Naive thymus-derived CD8-positive, alpha-beta T cell (primary cell): ENCODE measurements around the gene RAB11FIP4. TPM values are rescaled to one million over a fixed set of nuclear protein-coding genes. Genes with fewer than 3 reads are reported as not detected.

ENCODE experiments used
- ATAC-seq, 2 donors: fragments of 150-1000 bp; cut with Tn5 transposase in 1 of 2; sonication (Bioruptor Pico), chemical (Tn5 transposase) in 1 of 2; 1 replicate in 1 of 2; 2 replicates in 1 of 2; pipeline ENCODE4 v1.10.0; 2021; ENCODE audit warnings: mild to moderate bottlenecking in 2 of 2, moderate library complexity in 2 of 2
- POLR2A ChIA-PET: fragments of 350-600 bp; sonication (Branson Sonifier 250); formaldehyde crosslinking; loops from one replicate; lab custom pipeline; 2021; ENCODE audit warnings: antibody characterized with exemption; lab: Charles Lee
- DNase-seq, 10 donors: peaks; one replicate each; pipeline versions ENCODE4 v3.0.0 to v3.0.0-alpha.2; 2020 to 2022
- H3K27ac Mint-ChIP-seq, 10 donors: one replicate each; pipeline ENCODE4 v1.8.0; 2020 to 2022; ENCODE audit warnings: mild to moderate bottlenecking in 10 of 10, mixed read lengths in 10 of 10, moderate library complexity in 4 of 10, inconsistent platforms in 1 of 10
- H3K27me3 Mint-ChIP-seq, 5 donors: one replicate each; pipeline ENCODE4 v1.8.0; 2021 to 2022; ENCODE audit warnings: mixed read lengths in 5 of 5
- H3K36me3 Mint-ChIP-seq, 3 donors: one replicate each; pipeline ENCODE4 v1.8.0; 2020 to 2022; ENCODE audit warnings: mixed read lengths in 3 of 3, mild to moderate bottlenecking in 2 of 3, inconsistent platforms in 1 of 3
- H3K4me1 Mint-ChIP-seq, 4 donors: one replicate each; pipeline ENCODE4 v1.8.0; 2021 to 2022; ENCODE audit warnings: mixed read lengths in 4 of 4
- H3K4me3 Mint-ChIP-seq, 10 donors: one replicate each; pipeline ENCODE4 v1.8.0; 2020 to 2022; ENCODE audit warnings: mild to moderate bottlenecking in 10 of 10, mixed read lengths in 10 of 10, moderate library complexity in 6 of 10, inconsistent platforms in 1 of 10
- H3K9me3 Mint-ChIP-seq, 9 donors: one replicate each; pipeline ENCODE4 v1.8.0; 2020 to 2022; ENCODE audit warnings: mixed read lengths in 9 of 9, mild to moderate bottlenecking in 3 of 9, inconsistent platforms in 1 of 9, moderate library complexity in 1 of 9
- polyA plus RNA-seq, 3 donors: library from polyadenylated mRNA; unstranded; fragments of 300-500 nt; fragmentation: Illumina TruSeq; gene quantifications; one replicate each; pipeline ENCODE4 v1.2.3, GENCODE V29; 2021
- total RNA-seq, 8 experiments: library from RNA in 2 of 8; stranded (reverse) in 2 of 8; gene quantifications; one replicate each; pipeline ENCODE4 v1.2.3 and lab custom pipeline; 2021 to 2026

The RAB11FIP4 gene
- total and polyA plus RNA-seq, 5 experiments from 2014 or later: 14.9 to 51.1 (median 18.6) TPM

DNA sequence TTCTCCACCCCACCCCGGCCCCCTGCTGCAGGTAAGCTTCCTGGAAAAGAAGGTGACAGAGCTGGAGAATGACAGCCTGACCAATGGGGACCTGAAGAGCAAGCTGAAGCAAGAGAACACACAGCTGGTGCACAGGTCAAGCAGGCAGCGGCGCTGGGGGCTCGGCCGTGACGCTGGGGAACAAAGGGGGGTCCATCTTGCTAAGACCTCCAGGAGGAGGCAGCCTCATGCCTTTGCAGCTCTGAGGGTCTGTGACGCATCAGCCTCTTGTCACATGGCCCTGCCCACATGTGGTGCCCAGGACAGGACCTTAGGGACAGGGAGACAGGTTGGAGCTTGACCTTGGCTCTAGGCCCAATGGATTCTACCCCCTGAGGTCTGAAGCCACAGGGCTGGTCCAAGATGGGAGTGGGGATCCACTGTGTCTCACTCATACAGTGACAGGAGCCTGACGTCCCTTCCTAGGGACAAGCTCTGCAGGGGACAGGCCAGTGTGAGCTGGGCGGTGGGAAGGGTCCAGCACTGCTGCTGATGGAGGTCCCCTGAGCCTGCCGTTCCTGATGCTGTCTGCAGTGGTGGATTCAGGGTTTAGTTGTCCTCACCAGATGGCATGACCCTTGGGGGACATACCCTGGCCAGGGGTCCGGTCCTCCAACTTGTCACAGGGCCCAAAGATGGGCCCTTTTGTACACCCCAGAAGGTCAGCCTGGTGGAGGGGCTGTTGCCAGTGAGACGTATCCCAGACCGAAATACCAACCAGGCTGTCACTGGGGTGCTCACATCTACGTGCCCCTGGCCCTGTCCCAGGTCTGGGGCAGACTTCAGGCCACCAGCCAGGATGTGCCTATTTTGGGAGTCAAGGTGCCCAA, 132.6 kb downstream of the RAB11FIP4 start:
- Mint-ChIP-seq H3K4me1 (peaks cover 0 to 10% (median 3%) of the 10 kb centered on the region in 4 donors), H3K9me3 (peaks cover 0 to 2% (median 0%) of the 10 kb centered on the region in 9 donors), H3K4me3 (no peak overlapping the region), H3K27me3 (no peaks in the 10 kb centered on the region), H3K27ac (peak overlapping the region in 2 of 10 donors; percentile 34 to 52), H3K36me3 (peaks cover 0 to 62% (median 22%) of the 10 kb centered on the region in 3 donors)
- ATAC-seq: no peak
- no peak for DNase-seq
- POLR2A ChIA-PET: interaction anchor here (1.4 to 1.5 kb wide), 2 partner anchors 14 to 36 kb away, joined by 6 to 7 read pairs; no protein-coding TSS in a partner anchor

DNA sequence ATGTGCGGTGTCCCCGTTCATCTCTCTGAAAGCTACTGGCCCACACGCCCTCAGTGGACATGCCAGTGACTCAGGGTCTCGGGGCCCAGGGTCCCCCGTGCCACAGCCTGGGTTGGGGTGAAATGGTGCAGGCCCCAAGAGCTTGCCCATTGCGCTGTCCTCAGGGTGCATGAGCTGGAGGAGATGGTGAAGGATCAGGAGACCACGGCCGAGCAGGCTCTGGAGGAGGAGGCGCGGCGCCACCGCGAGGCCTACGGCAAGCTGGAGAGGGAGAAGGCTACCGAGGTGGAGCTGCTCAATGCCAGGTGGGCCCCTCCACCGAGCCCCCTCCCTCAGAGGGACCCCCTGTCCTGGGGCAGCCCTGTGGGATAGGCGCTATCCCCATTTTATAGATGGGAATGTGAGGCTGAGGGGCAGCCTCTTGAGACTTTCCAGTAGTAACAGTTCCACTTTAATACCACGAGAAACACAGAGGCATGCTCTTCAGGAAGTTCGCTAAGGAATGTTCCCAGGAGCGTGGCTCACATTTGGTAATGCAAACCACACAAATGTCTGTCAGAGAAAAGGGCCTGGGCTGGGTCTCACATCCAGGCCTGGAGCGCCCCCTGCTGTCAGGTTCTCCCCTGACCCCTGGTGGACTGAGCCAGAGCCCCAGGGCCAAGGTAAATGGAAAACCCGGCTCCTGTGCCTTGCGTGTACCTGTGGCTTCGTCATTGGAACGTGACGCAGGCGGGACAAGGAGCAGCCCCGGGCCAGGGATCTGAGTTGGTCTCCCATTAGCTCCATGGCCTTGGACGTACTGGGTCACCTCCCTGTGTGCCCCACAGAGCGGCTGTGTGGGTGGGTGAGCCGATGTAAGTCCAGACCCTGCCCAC, 133.7 kb downstream of the RAB11FIP4 start:
- ATAC-seq (peak; percentile 79 to 83), DNase-seq (peak; percentile 61 to 90 (median 80))
- peak overlapping the region in 3 of 10 donors; percentile 25 to 45 (median 37) for H3K27ac Mint-ChIP-seq
- peaks cover 0 to 58% (median 24%) of the 10 kb centered on the region in 3 donors for H3K36me3 Mint-ChIP-seq
- H3K4me1 Mint-ChIP-seq: peaks cover 0 to 8% (median 2%) of the 10 kb centered on the region in 4 donors
- no peaks in the 10 kb centered on the region for H3K27me3 Mint-ChIP-seq
- H3K4me3 Mint-ChIP-seq: no peak overlapping the region
- H3K9me3 Mint-ChIP-seq: peaks cover 0 to 2% (median 0%) of the 10 kb centered on the region in 9 donors
- POLR2A ChIA-PET: interaction anchor here (1.2 to 1.5 kb wide), 3 partner anchors 16 to 60 kb away, joined by 3 to 7 read pairs (median 6); no protein-coding TSS in a partner anchor

DNA sequence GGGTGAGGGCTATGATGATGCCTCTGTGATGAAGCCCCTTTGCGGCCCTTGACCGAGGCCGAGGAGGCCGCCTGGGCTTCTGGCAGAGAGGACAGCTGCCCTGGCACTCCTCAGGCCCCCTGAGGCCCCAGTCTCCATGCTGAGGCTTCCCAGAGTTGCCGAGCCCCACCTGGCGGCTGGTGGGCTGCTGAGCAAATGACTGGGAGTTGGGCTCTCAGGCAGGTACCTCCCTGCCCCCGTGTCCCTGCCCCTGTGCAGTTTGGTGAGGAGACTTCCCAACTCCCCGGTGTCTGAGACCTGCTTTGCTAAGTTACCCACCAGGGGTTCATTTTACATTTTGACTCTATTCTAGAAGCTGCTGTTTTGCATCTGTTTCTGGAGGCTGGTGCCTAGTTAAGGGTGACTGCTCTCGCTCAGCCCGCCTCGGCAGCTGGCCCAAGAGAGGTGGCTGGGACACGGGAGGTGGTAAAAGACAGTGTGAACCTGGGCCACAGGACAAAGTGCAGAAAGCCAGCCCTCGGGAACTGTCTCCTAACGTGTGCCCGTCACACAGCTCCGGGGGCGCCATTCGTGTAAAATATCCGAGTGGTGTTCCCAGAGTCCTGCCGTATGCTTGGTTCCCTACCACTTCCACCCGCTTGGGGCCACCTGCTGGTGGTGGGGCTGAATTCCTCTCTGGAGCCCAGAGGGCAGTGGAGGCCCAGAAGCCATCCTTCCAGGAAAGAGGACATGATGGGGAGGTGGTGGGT, 134.5 kb downstream of the RAB11FIP4 start:
- Mint-ChIP-seq H3K36me3 (peaks cover 0 to 56% (median 25%) of the 10 kb centered on the region in 3 donors), H3K9me3 (peaks cover 0 to 2% (median 0%) of the 10 kb centered on the region in 9 donors), H3K4me3 (no peak overlapping the region), H3K4me1 (peaks cover 0 to 8% (median 2%) of the 10 kb centered on the region in 4 donors), H3K27me3 (no peaks in the 10 kb centered on the region), H3K27ac (peak overlapping the region in 1 of 10 donors; percentile 25)
- DNase-seq (no peak), ATAC-seq (no peak)
- POLR2A ChIA-PET: interaction anchor here (0.9 to 1.2 kb wide), 2 partner anchors 61 to 89 kb away, joined by 3 read pairs; no protein-coding TSS in a partner anchor

DNA sequence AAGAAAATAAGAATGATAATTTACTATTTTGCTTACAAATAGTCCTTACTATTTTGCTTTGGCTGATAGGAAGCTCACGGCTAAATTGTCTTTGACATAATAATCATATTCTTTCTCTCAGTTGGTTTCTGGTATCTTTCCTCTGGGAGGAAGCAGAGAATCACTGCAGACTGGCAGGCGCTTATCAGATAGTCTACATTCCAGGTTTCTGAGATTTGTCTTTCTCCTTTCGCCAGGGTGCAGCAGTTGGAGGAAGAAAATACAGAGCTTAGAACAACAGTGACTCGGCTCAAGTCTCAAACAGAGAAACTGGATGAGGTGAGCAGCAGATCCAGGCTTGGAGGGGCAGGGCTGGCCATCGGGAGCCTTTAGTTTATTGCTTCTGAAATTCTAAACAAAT, 136.1 kb downstream of the RAB11FIP4 start:
- no peak for ATAC-seq
- peaks cover 0 to 59% (median 31%) of the 10 kb centered on the region in 3 donors for H3K36me3 Mint-ChIP-seq
- POLR2A ChIA-PET: interaction anchor here (1.0 kb wide), 1 partner anchor 79 kb away, joined by 4 read pairs; no protein-coding TSS in a partner anchor
- H3K9me3 Mint-ChIP-seq: peaks cover 0 to 2% (median 0%) of the 10 kb centered on the region in 9 donors
- no peaks in the 10 kb centered on the region for H3K27me3 Mint-ChIP-seq
- DNase-seq: no peak
- H3K27ac Mint-ChIP-seq: no peak overlapping the region
- no peak overlapping the region for H3K4me3 Mint-ChIP-seq
- peaks cover 0 to 4% (median 1%) of the 10 kb centered on the region in 4 donors for H3K4me1 Mint-ChIP-seq

DNA sequence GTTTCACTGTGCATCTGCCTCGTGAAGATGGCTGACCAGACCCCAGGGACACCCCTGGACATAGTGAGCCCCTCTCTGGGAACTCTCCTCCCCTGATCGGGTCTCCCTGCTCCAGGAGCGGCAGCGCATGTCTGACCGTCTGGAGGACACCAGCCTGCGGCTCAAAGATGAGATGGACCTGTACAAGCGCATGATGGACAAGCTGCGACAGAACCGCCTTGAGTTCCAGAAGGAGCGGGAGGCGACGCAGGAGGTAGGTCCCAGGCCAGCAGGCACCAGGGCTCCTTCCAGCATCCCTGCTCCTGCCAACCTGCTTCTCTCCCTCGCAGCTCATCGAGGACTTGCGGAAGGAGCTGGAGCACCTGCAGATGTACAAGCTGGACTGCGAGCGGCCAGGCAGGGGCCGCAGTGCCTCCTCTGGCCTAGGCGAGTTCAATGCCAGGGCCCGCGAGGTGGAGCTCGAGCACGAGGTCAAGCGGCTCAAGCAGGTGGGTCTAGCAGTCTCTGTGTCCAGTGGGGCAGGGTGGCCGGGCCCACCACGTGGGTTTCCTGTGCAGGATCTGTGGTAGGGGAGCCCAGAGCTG, 136.9 kb downstream of the RAB11FIP4 start:
- no peak overlapping the region for H3K27ac Mint-ChIP-seq
- H3K4me1 Mint-ChIP-seq: peaks cover 4 to 8% (median 7%) of the 10 kb centered on the region in 4 donors
- POLR2A ChIA-PET: interaction anchor here (0.6 to 1.0 kb wide), 2 partner anchors 80 to 349 kb away, joined by 4 read pairs; no protein-coding TSS in a partner anchor

DNA sequence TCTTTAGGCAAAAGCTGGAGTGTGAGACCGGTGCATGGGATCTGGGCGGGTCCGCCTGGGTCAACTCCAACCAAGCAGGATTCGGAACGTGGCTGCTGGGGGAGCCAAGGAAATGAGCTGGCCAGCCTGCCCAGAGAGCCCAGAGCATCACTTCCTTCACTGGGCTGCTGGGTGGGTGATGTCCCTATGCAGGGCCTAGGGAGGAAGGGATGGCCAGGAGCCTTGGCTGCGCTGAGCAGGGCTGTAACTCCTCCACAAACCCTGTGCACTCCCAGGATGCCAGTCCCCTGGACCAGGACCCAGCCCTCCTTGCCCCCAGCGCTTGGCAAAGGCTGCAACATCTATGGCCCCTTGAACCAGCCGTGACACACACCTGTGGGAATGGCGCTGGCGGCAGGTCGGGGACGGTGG, 138.4 kb downstream of the RAB11FIP4 start:
- Mint-ChIP-seq H3K27me3 (no peaks in the 10 kb centered on the region), H3K4me3 (no peak overlapping the region), H3K4me1 (peaks cover 7 to 15% (median 10%) of the 10 kb centered on the region in 4 donors), H3K27ac (no peak overlapping the region), H3K36me3 (peaks cover 0 to 48% (median 20%) of the 10 kb centered on the region in 3 donors), H3K9me3 (no peaks in the 10 kb centered on the region)
- POLR2A ChIA-PET: no interaction called here
- DNase-seq (no peak), ATAC-seq (no peak)

More for the DNA sequence above, 136.9 kb downstream of the RAB11FIP4 start:
- H3K9me3 Mint-ChIP-seq: peaks cover 0 to 2% (median 0%) of the 10 kb centered on the region in 9 donors
- H3K27me3 Mint-ChIP-seq: no peaks in the 10 kb centered on the region
- no peak for ATAC-seq
- peaks cover 0 to 60% (median 31%) of the 10 kb centered on the region in 3 donors for H3K36me3 Mint-ChIP-seq
- no peak for DNase-seq
- no peak overlapping the region for H3K4me3 Mint-ChIP-seq

DNA sequence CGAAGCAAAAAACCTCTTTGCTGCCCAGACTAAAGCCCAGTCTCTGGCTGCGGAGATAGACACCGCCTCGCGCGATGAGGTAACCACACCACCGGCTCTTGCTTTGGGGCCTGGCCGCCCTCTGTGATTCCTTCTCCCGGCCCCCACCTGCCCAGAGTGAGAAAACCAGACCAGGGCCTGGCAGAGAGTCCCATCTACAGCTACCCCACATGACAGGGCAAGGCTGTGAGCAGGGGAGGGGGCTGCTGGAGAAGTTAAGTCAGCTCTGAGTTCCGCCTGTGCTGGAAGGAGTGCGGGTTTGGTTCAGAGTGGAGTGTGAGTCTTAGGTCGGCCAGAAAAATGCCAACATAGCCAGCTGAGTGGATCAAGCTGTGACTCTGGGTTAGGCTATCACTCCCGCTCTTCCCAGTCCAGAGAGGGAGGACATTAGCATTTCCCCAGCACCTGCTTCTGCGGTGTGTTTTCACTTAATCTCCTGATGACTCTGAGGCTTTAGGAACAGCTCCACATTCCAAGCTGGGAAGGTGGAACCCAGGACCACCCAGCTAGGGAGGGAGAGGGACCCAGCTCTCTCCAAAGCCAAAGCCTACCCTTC, 139.0 kb downstream of the RAB11FIP4 start:
- Mint-ChIP-seq H3K9me3 (no peaks in the 10 kb centered on the region), H3K4me1 (peaks cover 8 to 19% (median 14%) of the 10 kb centered on the region in 4 donors), H3K36me3 (peaks cover 0 to 48% (median 17%) of the 10 kb centered on the region in 3 donors), H3K27ac (no peak overlapping the region), H3K27me3 (no peaks in the 10 kb centered on the region), H3K4me3 (no peak overlapping the region)
- no peak for ATAC-seq
- no peak for DNase-seq
- POLR2A ChIA-PET: interaction anchor here (0.5 to 1.0 kb wide), 2 partner anchors 8 to 9 kb away, joined by 3 to 4 read pairs; no protein-coding TSS in a partner anchor

DNA sequence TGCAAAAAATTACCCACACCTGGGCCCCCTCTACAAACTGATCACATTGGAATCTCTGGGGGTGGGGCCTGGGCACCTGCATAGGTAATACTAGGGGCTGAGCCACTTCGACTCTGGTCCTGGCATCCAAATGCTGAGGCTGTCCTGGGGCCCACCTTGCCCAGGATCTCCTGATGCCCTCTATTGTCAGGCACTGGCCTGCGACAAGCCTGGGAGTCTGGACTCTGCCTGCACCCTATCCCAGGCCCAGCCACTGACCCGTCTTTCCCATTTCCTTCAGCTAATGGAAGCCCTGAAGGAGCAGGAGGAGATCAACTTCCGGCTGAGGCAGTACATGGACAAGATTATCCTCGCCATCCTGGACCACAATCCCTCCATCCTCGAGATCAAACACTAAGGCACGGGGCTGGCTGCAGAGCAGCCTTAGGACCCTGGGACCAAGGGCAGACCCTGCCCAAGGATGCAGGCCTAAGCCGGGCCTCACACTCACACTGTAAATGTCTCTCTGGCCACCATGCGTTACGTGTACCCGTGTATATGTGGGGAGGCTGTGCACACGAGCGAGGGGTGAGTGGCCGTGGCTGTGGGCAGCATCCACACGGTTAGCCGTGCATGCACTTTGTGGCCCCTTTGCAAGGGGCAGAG, 140.0 kb downstream of the RAB11FIP4 start:
- no peak for DNase-seq
- peak overlapping the region in 2 of 10 donors; percentile 13 to 52 for H3K27ac Mint-ChIP-seq
- peaks cover 0 to 46% (median 17%) of the 10 kb centered on the region in 3 donors for H3K36me3 Mint-ChIP-seq
- no peak overlapping the region for H3K4me3 Mint-ChIP-seq
- no peaks in the 10 kb centered on the region for H3K27me3 Mint-ChIP-seq
- POLR2A ChIA-PET: interaction anchor here (1.0 to 1.3 kb wide), 2 partner anchors 9 to 18 kb away, joined by 3 to 4 read pairs; no protein-coding TSS in a partner anchor
- no peaks in the 10 kb centered on the region for H3K9me3 Mint-ChIP-seq
- ATAC-seq: no peak
- peaks cover 11 to 26% (median 19%) of the 10 kb centered on the region in 4 donors for H3K4me1 Mint-ChIP-seq

DNA sequence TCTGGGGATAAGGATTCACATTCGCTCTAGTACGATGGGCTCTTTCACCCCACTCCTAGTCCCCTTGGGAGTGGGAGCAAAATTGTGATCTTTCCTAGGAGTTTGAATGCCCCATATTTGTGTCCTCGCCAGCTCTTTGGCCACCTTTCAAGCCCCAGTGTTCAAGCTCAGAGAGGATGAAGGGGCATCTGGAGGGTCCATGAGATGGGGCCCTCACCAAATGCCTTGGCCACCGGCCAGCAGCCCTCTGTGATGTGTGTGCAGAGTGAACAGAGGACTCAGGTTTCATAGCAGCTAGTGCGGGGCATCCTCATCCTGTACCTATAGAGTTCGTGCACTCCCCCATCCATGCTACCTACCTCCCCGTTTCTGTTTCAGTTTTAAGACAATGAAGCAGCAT, 140.6 kb downstream of the RAB11FIP4 start:
- ATAC-seq: no peak
- Mint-ChIP-seq H3K36me3 (peaks cover 0 to 40% (median 17%) of the 10 kb centered on the region in 3 donors), H3K27ac (no peak overlapping the region), H3K9me3 (no peaks in the 10 kb centered on the region), H3K4me1 (peaks cover 12 to 33% (median 23%) of the 10 kb centered on the region in 4 donors), H3K27me3 (no peaks in the 10 kb centered on the region), H3K4me3 (no peak overlapping the region)
- DNase-seq: no peak
- POLR2A ChIA-PET: interaction anchor here (1.3 kb wide), 1 partner anchor 17 kb away, joined by 4 read pairs; no protein-coding TSS in a partner anchor

DNA sequence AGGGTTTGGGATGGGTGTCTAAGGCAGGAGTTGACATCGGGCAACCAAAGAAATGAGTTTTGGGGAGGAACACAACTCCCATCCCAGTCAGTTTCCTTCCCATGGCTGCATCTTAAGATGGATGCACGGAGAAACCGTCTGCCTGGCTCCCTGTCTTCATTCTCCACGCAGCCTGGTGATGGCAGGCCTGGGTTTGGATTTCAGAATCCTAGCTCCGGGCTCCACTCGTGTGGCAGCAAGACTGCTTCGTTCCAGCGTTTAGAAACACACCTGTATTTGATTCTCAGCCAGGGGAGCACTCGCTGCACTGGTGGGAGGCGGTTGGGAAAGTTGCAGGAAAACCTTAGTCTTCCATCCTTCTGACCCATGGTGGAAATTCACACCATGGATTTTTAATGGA, 141.1 kb downstream of the RAB11FIP4 start:
- Mint-ChIP-seq H3K9me3 (no peaks in the 10 kb centered on the region), H3K4me3 (no peak overlapping the region), H3K27me3 (no peaks in the 10 kb centered on the region), H3K4me1 (peaks cover 13 to 37% (median 26%) of the 10 kb centered on the region in 4 donors), H3K36me3 (peaks cover 0 to 35% (median 17%) of the 10 kb centered on the region in 3 donors), H3K27ac (no peak overlapping the region)
- DNase-seq (no peak), ATAC-seq (no peak)
- POLR2A ChIA-PET: interaction anchor here (1.3 kb wide), 1 partner anchor 17 kb away, joined by 4 read pairs; no protein-coding TSS in a partner anchor
